GM12892 (cell line): ENCODE results near the gene ADM2.

ENCODE experiments used
- DNase-seq: peaks from one replicate; pipeline ENCODE4 v3.0.0; 2011; ENCODE audit not compliant: insufficient read length
- FAIRE-seq: peaks from 2 replicates; lab custom pipeline; 2011; peaks lifted over from hg19 to GRCh38; lab: Jason Lieb, UNC
- POLR2A ChIP-seq: IDR thresholded peaks from 2 replicates; pipeline ENCODE4 v1.6.1; 2011; ENCODE audit warnings: low read depth, low read length, control low read depth
- POLR2AphosphoS5 ChIP-seq: IDR thresholded peaks from 2 replicates; pipeline ENCODE4 v1.6.1; 2011; ENCODE audit warnings: low read depth, low read length, control low read depth
- TAF1 ChIP-seq: IDR thresholded peaks from 2 replicates; pipeline ENCODE4 v1.6.1; 2011; ENCODE audit warnings: low read depth, mild to moderate bottlenecking, control low read depth, low read length, borderline replicate concordance

ADM2 gene

GRCh38 chr22:50500452-50500851, 19.1 kb downstream of the ADM2 start:
- DNase-seq (no peak), FAIRE-seq (no peak)
- TF ChIP-seq POLR2A (no peak), TAF1 (no peak), POLR2AphosphoS5 (no peak)

GRCh38 chr22:50502096-50502495, 20.8 kb downstream of the ADM2 start:
- TF ChIP-seq POLR2AphosphoS5 = no peak
- TF ChIP-seq TAF1 = no peak
- TF ChIP-seq POLR2A = no peak
- DNase-seq = no peak
- FAIRE-seq = no peak

- DNase-seq (no peak), FAIRE-seq (no peak)
- TF ChIP-seq POLR2A = no peak
- TF ChIP-seq POLR2AphosphoS5 = no peak
- TF ChIP-seq TAF1 = no peak
Measured at GRCh38 chr22:50502628-50503474, 21.5 kb downstream of the ADM2 start.

- no peak for DNase-seq
- TF ChIP-seq POLR2AphosphoS5 (no peak), POLR2A (no peak), TAF1 (no peak)
- no peak for FAIRE-seq
Measured at GRCh38 chr22:50503475-50504145, 22.3 kb downstream of the ADM2 start.

- no peak for FAIRE-seq
- TF ChIP-seq TAF1 (no peak), POLR2A (no peak), POLR2AphosphoS5 (no peak)
- no peak for DNase-seq
Measured at GRCh38 chr22:50504369-50505211, 23.2 kb downstream of the ADM2 start.

GRCh38 chr22:50505276-50505775, 24.0 kb downstream of the ADM2 start:
- no peak for FAIRE-seq
- TF ChIP-seq TAF1 (no peak), POLR2AphosphoS5 (no peak), POLR2A (no peak)
- no peak for DNase-seq

- no peak for FAIRE-seq
- TF ChIP-seq TAF1 (no peak), POLR2AphosphoS5 (no peak), POLR2A (no peak)
Measured at GRCh38 chr22:50505776-50506610, 24.6 kb downstream of the ADM2 start.

GRCh38 chr22:50506611-50507420, 25.5 kb downstream of the ADM2 start:
- TF ChIP-seq POLR2AphosphoS5 = no peak
- no peak for TF ChIP-seq TAF1
- no peak for TF ChIP-seq POLR2A
- no peak for FAIRE-seq
- peak; percentile 55 for DNase-seq

More at GRCh38 chr22:50505776-50506610, 24.6 kb downstream of the ADM2 start:
- no peak for DNase-seq

- TF ChIP-seq POLR2A (peak; percentile 54; the same call in 1 of the 2 replicates), POLR2AphosphoS5 (0 out of 2 replicates have a peak, but pooled peaks have one; percentile 9), TAF1 (peak; percentile 25; the same call in 1 of the 2 replicates)
- no peak for FAIRE-seq
- peak; percentile 98 for DNase-seq
Measured at GRCh38 chr22:50507421-50507990, 26.2 kb downstream of the ADM2 start, which contains the start of gene LMF2. TSS of gene LMF2 (minus strand) at chr22:50507702. CDS start at chr22:50507675, 27 bp downstream.
